GM20000 (cell line): ENCODE measurements around the gene SFTA2.
"Not testable (repeated sequence)": the region's sequence is repeated elsewhere in the genome, so short reads cannot be mapped to it uniquely, and the experiment has no call there.

Experiments used
- DNase-seq: peaks from one replicate; pipeline ENCODE4 v3.0.0; 2012; ENCODE audit warnings: low spot score
- TF ChIP-seq, protein P1 (sequence below): IDR thresholded peaks from 2 replicates; pipeline ENCODE4 v1.5.1; 2012; ENCODE audit warnings: mild to moderate bottlenecking, control low read depth; ENCODE audit errors: extremely low read depth, missing control alignments

SFTA2 gene

DNA sequence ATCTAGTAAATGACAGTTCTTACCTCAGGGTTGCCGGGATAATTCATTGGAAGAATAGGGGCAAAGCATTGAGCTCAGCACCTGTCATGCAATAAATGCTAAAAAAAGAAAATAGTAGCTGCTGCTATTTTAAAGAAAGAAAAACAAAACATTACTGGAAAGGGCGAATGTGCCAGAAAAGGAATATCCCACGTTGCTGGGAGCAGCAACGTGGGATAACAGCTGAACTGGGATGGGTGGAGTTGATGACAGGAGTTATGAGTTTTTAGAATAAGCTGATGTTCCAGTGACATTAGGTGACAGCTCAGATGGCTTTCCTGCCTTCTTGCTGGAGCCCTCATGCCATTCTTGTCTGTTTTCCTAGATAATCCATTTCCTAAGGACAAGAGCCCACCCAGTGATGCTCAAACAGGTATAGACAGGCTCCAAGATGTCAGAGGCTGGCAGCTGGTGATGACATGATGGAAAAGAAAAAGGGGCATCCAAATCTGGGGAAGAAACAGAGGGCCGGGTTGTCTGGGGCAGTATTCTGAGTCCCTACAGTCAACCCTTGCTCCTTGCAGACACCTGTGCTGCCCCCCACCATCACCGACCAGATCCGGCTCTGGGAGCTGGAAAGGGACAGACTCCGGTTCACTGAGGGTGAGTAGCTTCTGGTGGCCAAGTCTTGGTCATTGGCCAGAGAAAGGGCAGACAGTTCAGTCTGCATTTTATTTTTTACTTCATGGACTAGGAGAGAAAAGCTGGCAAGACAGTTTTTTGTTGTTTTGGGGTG is 19.0 kb downstream of the SFTA2 start:
- no peak for DNase-seq
- TF ChIP-seq, protein P1, sequence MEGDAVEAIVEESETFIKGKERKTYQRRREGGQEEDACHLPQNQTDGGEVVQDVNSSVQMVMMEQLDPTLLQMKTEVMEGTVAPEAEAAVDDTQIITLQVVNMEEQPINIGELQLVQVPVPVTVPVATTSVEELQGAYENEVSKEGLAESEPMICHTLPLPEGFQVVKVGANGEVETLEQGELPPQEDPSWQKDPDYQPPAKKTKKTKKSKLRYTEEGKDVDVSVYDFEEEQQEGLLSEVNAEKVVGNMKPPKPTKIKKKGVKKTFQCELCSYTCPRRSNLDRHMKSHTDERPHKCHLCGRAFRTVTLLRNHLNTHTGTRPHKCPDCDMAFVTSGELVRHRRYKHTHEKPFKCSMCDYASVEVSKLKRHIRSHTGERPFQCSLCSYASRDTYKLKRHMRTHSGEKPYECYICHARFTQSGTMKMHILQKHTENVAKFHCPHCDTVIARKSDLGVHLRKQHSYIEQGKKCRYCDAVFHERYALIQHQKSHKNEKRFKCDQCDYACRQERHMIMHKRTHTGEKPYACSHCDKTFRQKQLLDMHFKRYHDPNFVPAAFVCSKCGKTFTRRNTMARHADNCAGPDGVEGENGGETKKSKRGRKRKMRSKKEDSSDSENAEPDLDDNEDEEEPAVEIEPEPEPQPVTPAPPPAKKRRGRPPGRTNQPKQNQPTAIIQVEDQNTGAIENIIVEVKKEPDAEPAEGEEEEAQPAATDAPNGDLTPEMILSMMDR = no peak

GRCh38 chr6:30910473-30910872 is 21.5 kb downstream of the SFTA2 start:
- not testable (repeated sequence) for DNase-seq

DNA sequence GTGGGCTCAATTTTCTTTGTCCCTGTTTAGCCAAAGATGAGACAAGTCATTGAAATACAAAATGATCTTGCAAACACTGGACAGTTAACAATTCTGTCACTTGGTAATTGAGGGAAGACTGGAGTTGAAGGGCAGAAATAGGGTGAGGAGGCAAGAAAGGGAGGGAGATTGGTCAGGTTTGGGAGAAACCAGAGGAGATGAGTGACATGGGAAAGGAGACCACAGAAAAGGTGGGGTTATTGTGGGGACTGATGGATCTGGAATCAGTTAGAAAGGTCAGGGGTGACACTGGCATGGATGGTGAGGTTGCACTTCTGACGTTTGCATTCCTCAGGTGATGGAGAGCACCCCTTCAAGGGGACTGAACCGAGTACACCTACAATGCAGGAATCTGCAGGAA is 23.3 kb downstream of the SFTA2 start:
- DNase-seq = no peak
- TF ChIP-seq, protein P1 = no peak

- TF ChIP-seq, protein P1 = no peak
- peak; percentile 92 for DNase-seq
These were observed 24.0 kb downstream of the SFTA2 start, which contains the start of gene GTF2H4 for GRCh38 chr6:30907758-30908591. TSS of gene GTF2H4 (plus strand) at chr6:30908207.

- DNase-seq = not testable (repeated sequence)
These were observed 24.6 kb downstream of the SFTA2 start for GRCh38 chr6:30907290-30907757.

DNA sequence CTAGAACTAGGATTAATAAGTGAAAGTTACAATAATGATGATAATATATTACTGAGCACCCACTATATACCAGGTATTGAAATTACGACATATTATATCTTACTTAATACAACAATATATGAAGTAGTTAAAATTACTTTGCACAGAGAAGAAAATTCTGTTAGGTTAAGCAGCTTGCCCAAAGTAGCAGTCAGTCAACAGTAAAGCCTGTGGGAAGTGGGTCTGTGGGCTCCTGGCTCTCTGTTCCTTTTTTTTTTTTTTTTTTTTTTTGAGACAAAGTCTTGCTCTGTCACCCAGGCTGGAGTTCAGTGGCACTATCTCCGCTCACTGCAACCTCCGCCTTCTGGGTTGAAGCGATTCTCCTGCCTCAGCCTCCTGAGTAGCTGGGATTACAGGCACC is 28.7 kb downstream of the SFTA2 start:
- no peak for DNase-seq

GRCh38 chr6:30902709-30903108 is 29.3 kb downstream of the SFTA2 start:
- TF ChIP-seq, protein P1 = no peak
- no peak for DNase-seq

More for the DNA sequence above, 28.7 kb downstream of the SFTA2 start:
- TF ChIP-seq, protein P1 = no peak

DNA sequence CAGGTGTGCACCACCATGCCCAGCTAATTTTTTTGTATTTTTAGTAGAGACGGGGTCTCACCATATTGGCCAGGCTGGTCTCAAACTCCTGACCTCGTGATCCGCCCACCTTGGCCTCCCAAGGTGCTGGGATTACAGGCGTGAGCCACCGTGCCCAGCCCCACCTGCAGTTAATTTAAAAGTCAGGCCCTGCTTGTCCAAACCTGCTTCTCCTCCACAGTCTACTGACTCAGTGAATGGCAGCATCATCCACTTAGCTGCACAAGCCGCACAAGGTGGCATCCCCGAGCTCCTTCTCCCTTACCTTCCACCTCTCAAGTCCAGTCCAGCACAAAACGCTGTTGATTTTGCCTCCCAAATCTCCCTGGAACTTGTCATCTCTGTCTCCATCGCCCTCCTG is 29.8 kb downstream of the SFTA2 start:
- DNase-seq = not testable (repeated sequence)
